Endodermal cell (in vitro differentiated cells): ENCODE measurements around the gene KCNK13. TPM values are rescaled to one million over a fixed set of nuclear protein-coding genes. Genes with fewer than 3 reads are reported as not detected.

Experiments
- DNase-seq: peaks from one replicate; pipeline ENCODE4 v3.0.0-alpha.2; 2017
- H3K27ac ChIP-seq: 2 replicates; pipeline ENCODE4 v1.5.1; 2013; ENCODE audit warnings: mild to moderate bottlenecking, low read depth, low read length, moderate library complexity
- H3K27me3 ChIP-seq: 2 replicates; pipeline ENCODE4 v1.6.1; 2013; ENCODE audit warnings: mild to moderate bottlenecking, low read length, moderate library complexity; ENCODE audit not compliant: insufficient read depth, control insufficient read depth, poor library complexity, severe bottlenecking
- H3K36me3 ChIP-seq: 2 replicates; pipeline ENCODE4 v1.7.0; 2013; ENCODE audit warnings: mild to moderate bottlenecking, low read length, moderate library complexity; ENCODE audit not compliant: control insufficient read depth, insufficient read depth
- H3K4me1 ChIP-seq: one replicate; pipeline ENCODE4 v1.7.0; 2013; ENCODE audit warnings: low read length; ENCODE audit not compliant: control insufficient read depth, insufficient read depth
- H3K4me3 ChIP-seq: 2 replicates; pipeline ENCODE4 v1.5.1; 2013; ENCODE audit warnings: mild to moderate bottlenecking, low read length, moderate library complexity
- H3K9ac ChIP-seq: 2 replicates; pipeline ENCODE4 v1.6.1; 2013; ENCODE audit warnings: mild to moderate bottlenecking, low read length, moderate library complexity; ENCODE audit not compliant: poor library complexity, severe bottlenecking; ENCODE audit errors: extremely low read depth
- H3K9me3 ChIP-seq: 2 replicates; pipeline ENCODE4 v1.6.1; 2013; ENCODE audit warnings: mild to moderate bottlenecking, low read length, moderate library complexity; ENCODE audit not compliant: control insufficient read depth
- H3K27ac Mint-ChIP-seq: 2 replicates; pipeline ENCODE4 v1.8.0; 2020; ENCODE audit warnings: mixed read lengths
- H3K27me3 Mint-ChIP-seq: 2 replicates; pipeline ENCODE4 v1.8.0; 2021; ENCODE audit warnings: mild to moderate bottlenecking, mixed read lengths; ENCODE audit not compliant: insufficient read depth
- H3K36me3 Mint-ChIP-seq: 2 replicates; pipeline ENCODE4 v1.8.0; 2020; ENCODE audit warnings: low read depth, mixed read lengths
- H3K4me1 Mint-ChIP-seq: 2 replicates; pipeline ENCODE4 v1.8.0; 2020; ENCODE audit warnings: mixed read lengths
- H3K4me3 Mint-ChIP-seq: 2 replicates; pipeline ENCODE4 v1.8.0; 2020; ENCODE audit warnings: mild to moderate bottlenecking, moderate library complexity, mixed read lengths
- H3K9me3 Mint-ChIP-seq: 2 replicates; pipeline ENCODE4 v1.8.0; 2020; ENCODE audit warnings: mild to moderate bottlenecking, mixed read lengths
- CTCF ChIP-seq: fragments of 200-600 bp; sonication (generic); conservative IDR thresholded peaks from 2 replicates; pipeline ENCODE4 v1.5.0; 2021; ENCODE audit warnings: antibody characterized with exemption, mild to moderate bottlenecking
- WGBS, 2 experiments: methylation state at CpG; one replicate each; pipeline versions ENCODE4 v1.1.5 to v1.1.7; 2013; ENCODE audit warnings: missing lambda C conversion rate in 2 of 2, mixed read lengths in 1 of 2; ENCODE audit not compliant: insufficient coverage in 1 of 2, insufficient read length in 1 of 2; 5-methylcytosine and 5-hydroxymethylcytosine counted together
- total RNA-seq, 2 donors: library from RNA; stranded (reverse); fragmentation: NEBNext Ultra II Directional in 1 of 2; extraction: Animal tissue kit (Norgen Biotek cat#: 25700) in 1 of 2; gene quantifications; 2 replicates in 1 of 2; 3 replicates in 1 of 2; pipeline ENCODE4 v1.2.1, GENCODE V29; 2021

Gene KCNK13
- total RNA-seq, 2 donors from 2014 or later, result 0.58 to 1.3 TPM

DNA sequence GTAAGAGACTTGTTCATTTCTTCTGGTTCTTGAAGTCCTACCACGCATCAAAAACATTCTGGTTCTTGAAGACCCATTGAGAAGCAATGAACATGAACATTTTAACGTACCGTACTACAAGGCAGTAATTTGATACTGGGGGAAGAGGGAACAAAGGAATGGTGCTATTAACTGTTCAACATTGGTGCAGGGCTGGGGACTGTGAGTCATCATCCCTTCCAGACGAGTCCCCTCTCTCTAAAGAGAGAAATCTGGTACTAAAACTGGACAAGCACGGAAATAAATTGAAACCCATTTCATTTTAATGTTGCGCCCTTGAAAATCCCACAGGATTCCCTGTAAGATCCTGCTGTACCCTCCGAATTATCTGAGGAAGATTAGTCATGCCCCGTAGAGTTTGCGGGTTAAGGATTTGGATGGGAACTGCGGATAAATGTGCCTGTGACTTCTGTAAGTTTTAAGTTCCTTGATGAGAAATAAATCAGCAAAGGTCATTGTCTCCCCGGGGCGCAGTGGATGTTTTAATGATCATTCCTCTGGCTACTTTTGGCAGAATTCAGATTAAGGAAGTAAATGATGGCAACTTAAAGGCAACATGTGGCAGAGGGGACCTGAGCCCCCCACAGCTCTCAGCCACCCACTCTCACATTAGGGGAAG is 78.6 kb downstream of the KCNK13 start:
- Mint-ChIP-seq H3K27me3 (peaks cover 8% of the 10 kb centered on the region), H3K9me3 (peaks cover 5% of the 10 kb centered on the region), H3K27ac (peak overlapping the region; percentile 29), H3K36me3 (no peaks in the 10 kb centered on the region), H3K4me3 (no peak overlapping the region), H3K4me1 (peaks cover 11% of the 10 kb centered on the region)
- no peaks in the 10 kb centered on the region for H3K36me3 ChIP-seq
- H3K9ac ChIP-seq, result no peak overlapping the region
- no peak overlapping the region for H3K4me3 ChIP-seq
- no peaks in the 10 kb centered on the region for H3K9me3 ChIP-seq
- no peak for DNase-seq
- 84 to 88% methylated on average over 8 to 12 of the region's 12 CpGs for WGBS, 2 experiments
- no peak overlapping the region for H3K27ac ChIP-seq
- TF ChIP-seq CTCF, result no peak
- H3K4me1 ChIP-seq, result no peaks in the 10 kb centered on the region
- no peaks in the 10 kb centered on the region for H3K27me3 ChIP-seq

DNA sequence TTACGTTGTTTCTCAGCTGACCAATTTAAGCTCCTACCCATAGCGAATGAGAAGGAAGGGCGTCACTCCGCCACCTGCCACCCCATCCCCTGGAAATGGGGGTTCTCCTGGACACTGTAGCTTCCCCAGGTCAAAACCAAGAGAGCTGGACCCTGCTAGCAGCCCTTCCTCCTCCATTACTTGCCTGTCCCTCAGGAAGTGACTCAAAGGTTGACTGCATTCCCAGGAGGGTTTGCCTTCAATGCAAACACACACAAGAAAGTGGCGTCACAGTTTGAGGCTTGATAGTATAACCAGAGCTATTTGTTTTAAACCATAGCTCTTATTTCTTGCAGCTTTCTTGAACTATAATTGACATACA is 79.1 kb downstream of the KCNK13 start:
- H3K9ac ChIP-seq, result no peak overlapping the region
- Mint-ChIP-seq H3K27me3 (peaks cover 5% of the 10 kb centered on the region), H3K9me3 (peaks cover 5% of the 10 kb centered on the region), H3K4me1 (peaks cover 11% of the 10 kb centered on the region), H3K27ac (peak overlapping the region; percentile 29), H3K4me3 (no peak overlapping the region), H3K36me3 (no peaks in the 10 kb centered on the region)
- H3K4me3 ChIP-seq, result no peak overlapping the region
- DNase-seq, result no peak
- 91 to 94% methylated on average over 5 of the region's 5 CpGs for WGBS, 2 experiments
- no peaks in the 10 kb centered on the region for H3K4me1 ChIP-seq
- no peaks in the 10 kb centered on the region for H3K9me3 ChIP-seq
- no peak for TF ChIP-seq CTCF
- H3K27me3 ChIP-seq, result no peaks in the 10 kb centered on the region
- no peaks in the 10 kb centered on the region for H3K36me3 ChIP-seq
- H3K27ac ChIP-seq, result no peak overlapping the region

DNA sequence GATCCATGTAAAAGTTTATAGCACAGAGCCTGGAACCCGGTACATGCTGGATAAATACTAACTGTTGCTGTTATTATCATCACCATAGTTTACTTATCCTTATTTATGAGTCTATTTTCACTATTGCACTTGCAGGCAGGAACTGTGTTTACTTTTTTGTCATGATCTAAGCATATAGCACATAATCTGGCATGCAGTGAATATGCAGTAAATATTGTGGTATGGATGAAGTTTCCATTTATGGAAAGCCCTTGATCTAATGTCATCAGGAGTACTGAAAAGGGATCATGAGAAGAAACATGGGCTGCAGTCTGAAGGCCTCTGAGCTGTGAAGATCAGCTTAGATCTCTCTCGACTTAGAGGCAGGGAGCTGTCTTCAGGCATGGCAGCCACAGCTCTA is 91.6 kb downstream of the KCNK13 start:
- H3K4me3 ChIP-seq, result no peak overlapping the region
- H3K27me3 Mint-ChIP-seq, result peaks cover 9% of the 10 kb centered on the region
- 91 to 92% methylated on average over 2 of the region's 2 CpGs for WGBS, 2 experiments

More for the DNA sequence above, 91.6 kb downstream of the KCNK13 start:
- Histone ChIP-seq H3K9ac (no peak overlapping the region), H3K36me3 (no peaks in the 10 kb centered on the region), H3K27me3 (no peaks in the 10 kb centered on the region), H3K4me1 (no peaks in the 10 kb centered on the region), H3K27ac (no peak overlapping the region), H3K9me3 (peaks cover 6% of the 10 kb centered on the region)
- H3K9me3 Mint-ChIP-seq, result peaks cover 7% of the 10 kb centered on the region
- no peak for DNase-seq
- H3K4me3 Mint-ChIP-seq, result no peak overlapping the region
- peaks cover 4% of the 10 kb centered on the region for H3K4me1 Mint-ChIP-seq
- no peaks in the 10 kb centered on the region for H3K36me3 Mint-ChIP-seq
- TF ChIP-seq CTCF, result no peak
- no peak overlapping the region for H3K27ac Mint-ChIP-seq
